NCI-H187 treated with DMSO at 0.1 percent for 48 hours (cell line): ENCODE results near the gene G6PC1.

ENCODE experiments used
- DNase-seq: peaks from one replicate; lab custom pipeline; 2025; lab: John Stamatoyannopoulos, UW

G6PC1 gene

GRCh38 chr17:42937712-42938596 is 37.4 kb downstream of the G6PC1 start:
- DNase-seq = no peak

DNA sequence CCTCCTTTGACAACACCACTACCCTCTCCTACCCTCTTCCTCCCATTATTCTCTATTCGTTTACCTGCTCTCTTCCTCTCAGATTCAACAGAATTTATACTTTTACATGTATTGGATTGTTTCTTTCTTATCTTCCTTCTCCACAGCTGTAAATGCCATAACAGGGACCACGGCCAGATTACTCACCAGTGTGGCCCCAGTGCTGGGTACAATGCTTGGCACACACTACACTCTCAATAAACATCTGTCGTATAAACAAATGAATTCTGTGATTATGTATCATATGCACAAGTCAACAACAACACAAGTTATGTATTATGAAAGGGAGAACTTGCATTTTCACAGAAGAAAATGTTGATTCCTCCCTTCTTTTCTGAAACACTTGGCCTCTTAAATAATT is 43.6 kb downstream of the G6PC1 start:
- DNase-seq = no peak

- DNase-seq = no peak
Measured at GRCh38 chr17:42946812-42947211, 46.2 kb downstream of the G6PC1 start.

GRCh38 chr17:42950044-42950783 is 49.6 kb downstream of the G6PC1 start:
- DNase-seq = no peak
